Embryonic facial prominence (tissue), 1 donor: ENCODE data around the gene RAB30.
"Not testable (repeated sequence)": the region's sequence is repeated elsewhere in the genome, so short reads cannot be mapped to it uniquely, and the experiment has no call there.

ENCODE experiments used
- DNase-seq: peaks from one replicate; pipeline ENCODE4 v3.0.0-alpha.2; 2016; ENCODE audit errors: extremely low spot score

The RAB30 gene

GRCh38 chr11:83009999-83010398, 61.7 kb downstream of the RAB30 start:
- DNase-seq: no peak

DNA sequence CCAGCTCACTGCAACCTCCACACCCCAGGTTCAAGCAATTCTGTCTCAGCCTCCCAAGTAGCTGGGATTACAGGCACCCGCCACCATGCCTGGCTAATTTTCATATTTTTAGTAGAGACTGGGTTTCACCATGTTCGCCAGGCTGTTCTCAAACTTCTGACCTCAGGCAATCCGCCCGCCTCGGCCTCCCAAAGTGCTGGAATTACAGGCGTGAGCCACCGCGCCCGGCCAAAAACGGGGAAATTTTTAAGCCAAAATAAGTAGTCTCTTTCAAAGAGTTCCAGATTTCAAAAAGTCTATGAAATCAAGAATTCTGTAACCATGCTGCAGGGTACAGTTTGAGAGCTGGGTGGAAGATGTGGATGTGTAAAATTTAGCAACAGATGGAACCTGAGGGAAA, 62.6 kb downstream of the RAB30 start:
- not testable (repeated sequence) for DNase-seq

GRCh38 chr11:83008581-83008923, 63.1 kb downstream of the RAB30 start:
- no peak for DNase-seq

DNA sequence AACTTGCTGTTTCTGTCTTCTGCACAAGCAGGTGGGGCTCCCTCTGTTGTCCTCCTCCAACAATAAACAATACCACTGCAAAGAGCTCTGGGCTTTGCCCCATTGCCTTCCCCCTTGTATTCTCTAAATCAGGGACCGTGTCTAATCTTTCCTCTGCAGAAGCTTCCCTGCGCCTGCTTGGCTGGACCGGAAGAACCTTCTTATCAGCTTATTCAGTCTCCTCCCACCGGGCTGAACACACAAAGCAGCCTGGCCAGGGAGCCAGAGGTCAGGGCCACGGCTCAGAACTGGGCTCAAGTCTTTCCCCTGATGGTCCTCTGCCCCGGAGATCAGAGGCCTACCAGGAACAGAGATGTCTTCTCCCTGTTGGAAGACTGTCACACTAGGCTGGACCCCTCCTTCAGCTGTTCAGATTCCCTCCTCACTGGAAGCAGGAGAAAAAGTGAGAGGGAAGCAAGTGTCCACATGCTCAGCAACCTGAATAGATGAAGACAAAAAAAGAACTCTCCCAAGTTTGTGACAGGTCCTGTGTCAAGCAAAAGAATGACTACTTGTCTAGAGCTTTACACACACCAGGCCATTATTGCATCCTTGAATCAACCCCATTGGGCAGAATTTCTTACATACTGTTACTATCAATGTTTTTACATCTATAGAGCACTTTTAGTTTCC, 63.7 kb downstream of the RAB30 start:
- DNase-seq: no peak

- DNase-seq: no peak
These were observed 64.2 kb downstream of the RAB30 start for GRCh38 chr11:83007477-83007876.

GRCh38 chr11:83006877-83007330, 64.8 kb downstream of the RAB30 start:
- DNase-seq: no peak

DNA sequence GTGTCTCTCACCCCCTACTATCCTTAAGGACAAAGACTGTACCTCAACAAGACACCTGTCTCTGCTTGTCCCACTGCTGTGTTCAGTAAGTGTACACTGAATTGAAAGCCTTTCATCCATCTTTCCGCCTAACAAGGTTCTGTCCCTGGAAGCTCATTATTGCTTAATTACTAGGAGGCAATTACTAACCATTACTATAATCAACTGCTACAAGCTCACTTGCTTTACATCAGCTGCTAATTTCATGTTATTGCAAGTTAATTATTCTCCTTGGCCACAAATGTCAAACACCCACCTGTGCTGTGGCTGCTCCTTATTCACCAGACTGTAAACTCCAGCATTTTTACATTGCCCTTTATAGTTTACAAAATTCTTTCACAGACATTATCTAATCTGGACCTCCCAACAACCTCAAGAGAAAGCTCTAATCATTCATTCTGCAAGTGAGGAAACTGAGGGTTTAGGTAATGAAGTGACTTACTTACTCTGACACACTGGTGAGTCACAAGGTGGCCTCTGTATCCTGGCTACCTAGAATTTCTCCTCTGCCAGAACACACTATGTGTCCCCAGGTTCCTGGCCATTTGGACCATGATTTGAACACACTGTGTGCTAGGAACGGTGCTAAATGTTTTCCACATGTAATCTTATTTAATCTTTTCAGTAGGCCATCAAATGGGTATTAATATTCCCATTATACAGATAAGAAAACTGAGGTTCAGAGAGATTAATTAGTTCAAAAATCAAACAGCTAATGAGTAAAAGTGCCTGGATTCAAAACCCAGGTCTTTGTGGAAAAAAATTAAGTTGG, 66.7 kb downstream of the RAB30 start:
- no peak for DNase-seq

GRCh38 chr11:83002522-83002921, 69.2 kb downstream of the RAB30 start:
- no peak for DNase-seq

DNA sequence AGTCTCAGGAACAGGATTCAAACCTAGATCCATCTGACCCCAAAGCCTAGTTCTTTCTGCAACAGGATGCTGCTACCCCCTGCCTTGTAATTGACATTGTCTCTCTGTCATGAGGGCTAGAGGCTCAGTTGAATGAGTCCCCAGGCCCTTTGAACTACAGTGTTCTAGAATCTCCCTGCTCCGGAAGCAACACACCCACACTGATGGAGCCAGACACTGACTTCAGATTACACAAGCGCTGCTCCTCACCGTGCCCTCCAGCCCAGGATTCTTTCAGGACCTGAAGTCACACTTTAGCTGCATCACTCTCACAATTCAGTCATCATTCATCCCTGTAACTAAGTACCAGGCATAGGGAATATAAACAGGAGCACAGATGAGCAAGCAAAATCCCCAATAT, 69.6 kb downstream of the RAB30 start:
- DNase-seq: no peak

GRCh38 chr11:83000381-83000780, 71.3 kb downstream of the RAB30 start:
- no peak for DNase-seq

- no peak for DNase-seq
These were observed 72.5 kb downstream of the RAB30 start for GRCh38 chr11:82999232-82999631.

DNA sequence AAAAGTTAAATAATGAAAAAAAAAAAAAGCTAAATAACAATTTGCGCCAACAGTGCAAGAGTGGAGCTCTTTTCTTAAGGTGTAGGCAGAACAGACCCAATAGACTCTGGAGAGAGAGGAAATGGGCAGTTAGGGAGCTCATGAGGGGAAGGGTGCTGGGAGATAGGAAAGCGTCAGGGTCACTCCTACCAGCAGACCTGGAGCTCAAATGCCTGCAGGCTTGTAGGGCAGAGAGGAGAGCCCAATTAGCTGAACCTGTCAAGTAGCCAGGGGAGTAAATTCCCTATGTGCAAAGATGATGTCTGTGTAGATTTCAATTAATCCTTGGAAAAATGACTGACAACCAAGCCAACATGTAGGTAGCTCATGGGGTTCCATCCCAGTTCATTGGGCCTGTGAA, 73.0 kb downstream of the RAB30 start:
- no peak for DNase-seq

GRCh38 chr11:82996966-82997606, 74.6 kb downstream of the RAB30 start:
- no peak for DNase-seq

DNA sequence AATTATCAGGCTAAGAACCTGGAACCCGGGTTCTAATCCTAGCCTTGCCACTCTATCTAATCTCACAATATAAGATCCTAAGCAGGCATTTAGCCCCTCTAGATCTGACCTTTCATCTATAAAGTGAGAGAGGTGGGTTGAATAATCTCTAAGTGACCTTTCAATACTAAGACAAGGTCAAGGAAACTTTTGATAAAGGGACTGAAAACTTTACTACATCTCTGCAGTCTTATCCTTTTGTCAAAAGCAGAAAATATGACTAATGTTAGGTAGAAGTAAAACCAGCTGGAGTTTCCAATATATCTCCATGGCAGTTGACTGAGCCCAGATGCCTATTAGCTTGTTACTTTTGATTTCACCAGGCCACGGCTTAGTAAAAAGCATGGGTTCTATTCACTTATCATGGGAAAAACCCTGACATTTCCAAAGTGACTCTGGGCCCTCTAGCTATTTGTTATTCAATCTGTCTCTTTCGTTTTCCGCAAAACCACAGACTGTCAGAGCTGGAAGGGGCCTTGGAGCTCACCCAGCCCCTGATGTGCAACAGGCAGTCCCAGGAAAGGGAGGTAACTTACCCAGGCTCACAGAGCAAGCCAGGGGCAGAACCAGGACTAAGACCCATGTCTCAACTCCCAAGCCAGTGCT, 75.8 kb downstream of the RAB30 start:
- DNase-seq: peak; percentile 42

DNA sequence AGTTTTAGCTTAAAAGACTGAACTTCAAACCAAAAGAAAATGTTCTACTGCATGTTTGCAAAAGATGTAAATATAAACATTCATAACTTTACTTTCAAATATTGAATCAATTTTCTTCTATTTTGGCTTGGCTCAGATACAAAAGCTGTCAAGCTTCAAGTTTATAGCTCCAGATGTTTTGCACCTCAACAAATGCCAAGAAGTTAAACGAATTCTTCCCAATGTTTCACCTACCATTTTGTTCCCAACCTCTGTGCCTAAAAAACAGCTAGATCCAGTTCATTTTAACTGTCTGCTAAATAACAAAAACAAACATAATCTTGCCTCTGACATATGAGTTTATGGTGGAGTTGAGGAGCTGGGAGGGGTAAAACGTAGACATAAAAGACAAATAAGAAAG, 76.5 kb downstream of the RAB30 start:
- peak; percentile 41 for DNase-seq

DNA sequence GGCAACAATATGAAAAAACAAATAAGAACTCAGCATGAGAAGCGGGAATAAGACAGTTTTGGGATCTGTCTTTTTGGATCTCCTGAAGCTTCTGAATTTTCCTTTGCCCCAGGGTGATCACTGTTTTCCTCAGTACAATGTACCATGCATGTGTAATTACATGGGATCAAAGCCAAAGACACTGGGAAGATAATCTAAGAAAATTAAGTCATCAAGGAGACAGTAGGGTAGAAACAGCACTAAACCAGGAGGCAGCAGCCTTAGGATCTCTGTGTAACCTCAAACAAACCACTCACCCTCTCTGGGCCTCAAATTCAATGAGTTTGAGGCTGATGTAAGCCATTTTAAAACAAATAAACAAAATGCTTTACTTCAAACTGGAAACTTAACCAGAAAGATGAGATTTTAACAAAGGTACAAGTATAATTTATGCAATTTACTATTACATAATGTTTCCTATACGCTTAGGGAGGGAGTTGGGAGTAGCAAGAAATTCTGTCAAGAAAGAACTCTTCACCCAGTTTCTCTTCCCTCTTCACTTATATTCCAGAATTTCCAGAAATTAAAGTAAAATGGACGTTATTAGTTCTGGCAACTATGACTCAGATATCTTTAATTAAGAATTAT, 77.0 kb downstream of the RAB30 start:
- DNase-seq: no peak

- DNase-seq: no peak
These were observed 79.5 kb downstream of the RAB30 start for GRCh38 chr11:82992223-82992622.

- DNase-seq: no peak
These were observed 81.9 kb downstream of the RAB30 start for GRCh38 chr11:82989628-82990404.

GRCh38 chr11:82988936-82989627, 82.6 kb downstream of the RAB30 start:
- no peak for DNase-seq

GRCh38 chr11:82987997-82988396, 83.7 kb downstream of the RAB30 start:
- no peak for DNase-seq

- DNase-seq: no peak
These were observed 85.3 kb downstream of the RAB30 start for GRCh38 chr11:82986446-82986845.
